ENCODE results near the gene ANO4. TPM values are rescaled to one million over a fixed set of nuclear protein-coding genes. Genes with fewer than 3 reads are reported as not detected.
"Not testable (repeated sequence)": the region's sequence is repeated elsewhere in the genome, so short reads cannot be mapped to it uniquely, and the experiment has no call there.

The ANO4 gene
- total RNA-seq, 1 experiment from 2014 or later: 0.24 TPM

DNA sequence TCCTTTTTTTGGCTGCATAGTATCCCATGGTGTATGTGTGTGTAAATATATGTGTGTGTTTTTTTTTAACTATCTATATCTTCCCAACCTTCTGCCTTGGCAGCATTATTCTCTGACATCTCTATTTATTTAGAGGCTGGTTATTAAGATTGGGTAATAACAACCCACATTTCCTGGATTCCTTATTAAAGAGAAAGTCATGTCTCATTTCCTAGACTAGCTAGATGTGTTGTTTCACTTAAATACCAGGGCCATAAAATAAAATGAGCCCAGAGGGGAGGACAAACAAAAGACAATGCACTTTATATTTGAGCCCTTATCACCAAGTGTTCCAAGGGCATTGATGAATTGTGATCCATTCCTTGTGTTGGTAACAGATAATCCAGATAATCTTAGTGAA lies 246.4 kb downstream of the ANO4 start:
- Histone ChIP-seq H3K36me3 (no peaks in the 10 kb centered on the region), H3K27ac (no peak overlapping the region), H3K4me3 (no peak overlapping the region), H3K27me3 (replicated peaks) (no peaks in the 10 kb centered on the region), H3K4me1 (replicated peaks) (0 out of 2 replicates have a peak, but pooled peaks cover 7% of the 10 kb centered on the region), H3K9me3 (replicated peaks) (no peaks in the 10 kb centered on the region)
- no peak for DNase-seq (ENCODE audit: low read depth in 1 of 2, low spot score in 2 of 2)

DNA sequence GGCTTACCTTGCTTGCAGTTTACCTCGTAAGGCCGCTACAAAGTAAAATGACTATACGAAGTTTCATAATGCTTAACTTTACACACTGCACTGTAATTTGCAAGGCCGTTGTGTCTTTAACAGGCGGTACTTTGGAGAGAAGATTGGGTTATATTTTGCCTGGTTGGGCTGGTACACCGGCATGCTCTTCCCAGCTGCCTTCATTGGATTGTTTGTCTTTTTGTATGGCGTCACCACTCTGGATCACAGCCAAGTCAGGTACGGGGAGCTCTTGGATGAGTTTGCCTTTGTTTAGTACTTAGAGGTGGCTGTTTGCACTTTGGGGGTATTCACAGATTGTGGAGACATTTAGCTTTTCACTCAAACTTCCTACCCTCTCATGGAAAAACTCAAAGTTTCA lies 247.6 kb downstream of the ANO4 start:
- H3K27ac ChIP-seq: no peak overlapping the region
- H3K9me3 ChIP-seq (replicated peaks): no peaks in the 10 kb centered on the region
- no peak for DNase-seq (ENCODE audit: low read depth in 1 of 2, low spot score in 2 of 2)
- no peaks in the 10 kb centered on the region for H3K36me3 ChIP-seq
- H3K27me3 ChIP-seq (replicated peaks): no peaks in the 10 kb centered on the region
- no peak overlapping the region for H3K4me3 ChIP-seq
- H3K4me1 ChIP-seq (replicated peaks): 0 out of 2 replicates have a peak, but pooled peaks cover 7% of the 10 kb centered on the region

DNA sequence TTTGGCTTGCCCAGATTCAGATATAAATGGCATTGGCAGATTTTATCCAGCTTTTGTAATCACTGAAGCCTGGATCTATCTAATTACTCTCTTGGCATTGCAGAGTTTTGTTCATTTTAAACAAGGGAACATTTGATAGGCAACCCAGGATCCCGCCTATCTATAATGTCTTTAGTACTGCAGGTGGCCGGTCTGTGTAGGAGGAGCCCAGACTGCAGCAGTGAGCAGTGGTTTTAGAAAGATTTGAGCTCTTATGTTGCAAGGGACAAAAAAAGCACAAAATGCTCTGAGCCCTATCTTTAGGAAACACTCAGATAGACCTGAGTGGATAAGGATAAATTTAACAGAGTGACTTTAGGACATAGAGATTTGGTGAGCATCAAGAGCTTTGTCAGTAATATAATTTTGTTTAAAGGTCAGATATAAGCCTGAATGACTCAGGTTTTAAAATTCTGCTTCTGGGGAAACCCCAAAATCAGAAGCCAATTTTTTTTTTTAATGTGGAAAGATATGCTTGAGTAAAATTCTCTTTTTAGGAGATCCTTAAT lies 250.0 kb downstream of the ANO4 start:
- no peaks in the 10 kb centered on the region for H3K9me3 ChIP-seq (replicated peaks)
- no peaks in the 10 kb centered on the region for H3K27me3 ChIP-seq (replicated peaks)
- no peak overlapping the region for H3K27ac ChIP-seq
- no peak overlapping the region for H3K4me3 ChIP-seq
- no peaks in the 10 kb centered on the region for H3K36me3 ChIP-seq
- DNase-seq (ENCODE audit: low read depth in 1 of 2, low spot score in 2 of 2): no peak
- 0 out of 2 replicates have a peak, but pooled peaks cover 7% of the 10 kb centered on the region for H3K4me1 ChIP-seq (replicated peaks)

DNA sequence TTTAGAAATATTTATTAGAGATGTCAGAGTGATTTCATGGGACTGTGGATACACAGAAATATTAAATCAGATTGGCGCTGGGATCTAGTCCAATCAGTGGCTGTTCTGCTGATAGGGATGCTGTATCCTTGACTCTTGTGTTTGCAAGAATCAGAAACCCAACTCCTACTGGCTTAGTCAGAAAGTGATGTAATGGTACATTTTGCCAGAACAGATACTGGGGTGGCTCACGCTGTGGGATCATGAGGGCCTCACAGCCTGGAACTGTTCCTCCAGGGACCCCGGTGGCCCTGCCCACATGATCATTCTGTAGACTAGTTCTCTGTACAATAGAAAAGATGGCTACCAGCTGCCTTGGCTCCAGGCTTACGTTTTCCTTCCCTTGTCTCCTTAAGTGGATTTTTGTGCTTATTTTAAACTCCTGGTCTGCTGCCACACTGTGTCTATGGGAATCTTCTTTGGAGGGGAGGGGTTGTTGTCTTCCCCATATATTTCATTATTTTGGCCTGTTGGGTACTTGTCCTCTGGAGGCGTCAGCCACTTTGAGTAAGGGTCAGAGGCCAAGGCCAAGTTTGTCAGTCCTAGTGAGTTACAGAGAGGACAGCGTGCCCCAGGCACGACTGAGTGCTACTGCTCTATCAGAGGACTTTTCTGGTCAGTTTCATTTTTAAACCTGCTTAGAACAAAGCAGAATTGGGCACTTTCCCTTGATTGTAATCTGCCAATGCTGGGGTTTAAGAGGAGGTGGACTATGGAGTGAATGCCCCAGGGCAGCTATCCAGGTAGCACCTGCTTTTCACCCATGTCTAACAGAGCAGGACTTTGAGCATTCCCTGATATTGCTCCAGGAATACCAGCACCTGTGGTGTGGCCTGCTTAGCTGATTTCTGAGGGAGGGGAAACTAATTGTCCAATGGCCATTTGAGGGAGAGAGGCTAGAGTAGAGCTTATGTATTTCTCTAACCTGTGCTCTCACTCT lies 251.2 kb downstream of the ANO4 start:
- 0 out of 2 replicates have a peak, but pooled peaks cover 7% of the 10 kb centered on the region for H3K4me1 ChIP-seq (replicated peaks)
- no peaks in the 10 kb centered on the region for H3K9me3 ChIP-seq (replicated peaks)
- H3K4me3 ChIP-seq: no peak overlapping the region
- no peak for DNase-seq (ENCODE audit: low read depth in 1 of 2, low spot score in 2 of 2)
- no peak overlapping the region for H3K27ac ChIP-seq
- H3K36me3 ChIP-seq: no peaks in the 10 kb centered on the region
- no peaks in the 10 kb centered on the region for H3K27me3 ChIP-seq (replicated peaks)

DNA sequence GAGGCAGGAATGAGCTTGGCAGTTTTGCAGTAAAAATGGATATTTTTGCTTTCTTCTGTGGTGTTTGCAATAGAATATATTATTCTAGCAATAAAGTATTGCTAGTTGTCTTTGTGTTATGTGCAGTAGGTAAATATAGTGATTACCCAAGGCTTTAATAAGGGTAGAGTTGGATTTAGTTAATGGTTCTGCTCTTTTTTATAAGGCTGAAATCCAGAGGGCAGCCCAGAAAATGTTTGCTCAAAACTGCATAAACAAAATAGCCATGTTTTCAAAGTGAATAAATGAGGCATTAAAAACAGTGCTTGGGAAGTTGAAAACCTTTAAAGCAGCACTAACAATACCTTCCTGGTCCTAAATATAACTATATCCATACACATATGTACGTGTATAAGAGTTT lies 253.1 kb downstream of the ANO4 start:
- H3K9me3 ChIP-seq (replicated peaks): no peaks in the 10 kb centered on the region
- H3K27ac ChIP-seq: no peak overlapping the region
- H3K27me3 ChIP-seq (replicated peaks): no peaks in the 10 kb centered on the region
- peaks cover 21% of the 10 kb centered on the region for H3K4me1 ChIP-seq (replicated peaks)
- H3K36me3 ChIP-seq: no peaks in the 10 kb centered on the region
- H3K4me3 ChIP-seq: no peak overlapping the region
- DNase-seq (ENCODE audit: low read depth in 1 of 2, low spot score in 2 of 2): no peak

DNA sequence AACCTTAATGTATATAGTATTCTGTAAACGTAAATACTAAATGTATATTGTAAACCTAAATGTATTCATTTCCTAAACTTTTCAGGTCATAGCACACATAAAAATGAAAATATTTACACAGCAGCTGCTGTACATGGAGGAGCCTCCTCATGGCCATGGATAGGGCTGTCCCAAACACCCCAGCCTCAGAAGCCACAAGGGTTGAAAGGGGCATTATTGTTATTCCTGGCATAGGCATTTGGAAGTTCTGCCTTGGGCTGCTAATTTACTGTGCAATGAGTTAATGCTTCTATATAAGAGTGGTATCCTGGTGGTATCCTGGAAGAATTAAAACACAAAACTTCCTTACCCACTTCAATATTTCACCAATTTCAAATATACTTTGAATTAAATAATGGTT lies 256.1 kb downstream of the ANO4 start:
- H3K27ac ChIP-seq: no peak overlapping the region
- H3K36me3 ChIP-seq: no peaks in the 10 kb centered on the region
- H3K9me3 ChIP-seq (replicated peaks): no peaks in the 10 kb centered on the region
- H3K27me3 ChIP-seq (replicated peaks): no peaks in the 10 kb centered on the region
- H3K4me3 ChIP-seq: no peak overlapping the region
- no peak for DNase-seq (ENCODE audit: low read depth in 1 of 2, low spot score in 2 of 2)
- H3K4me1 ChIP-seq (replicated peaks): peaks cover 15% of the 10 kb centered on the region

DNA sequence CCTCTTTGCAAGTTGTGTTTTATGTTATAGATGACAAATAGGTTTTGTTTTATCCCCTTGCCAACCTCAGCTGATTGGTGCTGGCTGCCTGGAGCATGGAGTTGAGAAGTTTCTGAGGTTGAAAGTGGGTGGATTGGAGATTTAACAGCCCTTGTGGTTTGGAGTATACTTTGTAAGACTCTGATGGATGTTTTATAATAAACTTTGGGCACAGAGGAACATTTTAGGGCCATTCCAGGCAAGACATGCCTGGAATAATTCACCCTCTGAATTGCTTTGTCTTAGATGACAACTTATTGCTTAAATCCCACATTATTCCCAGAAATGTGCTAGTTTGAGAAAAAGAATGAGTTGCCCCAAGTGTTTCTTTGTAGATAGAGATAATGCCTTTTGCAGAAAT lies 256.6 kb downstream of the ANO4 start:
- H3K4me3 ChIP-seq: no peak overlapping the region
- H3K4me1 ChIP-seq (replicated peaks): peaks cover 15% of the 10 kb centered on the region
- no peaks in the 10 kb centered on the region for H3K36me3 ChIP-seq
- H3K27ac ChIP-seq: no peak overlapping the region
- H3K27me3 ChIP-seq (replicated peaks): no peaks in the 10 kb centered on the region
- no peaks in the 10 kb centered on the region for H3K9me3 ChIP-seq (replicated peaks)
- no peak for DNase-seq (ENCODE audit: low read depth in 1 of 2, low spot score in 2 of 2)

DNA sequence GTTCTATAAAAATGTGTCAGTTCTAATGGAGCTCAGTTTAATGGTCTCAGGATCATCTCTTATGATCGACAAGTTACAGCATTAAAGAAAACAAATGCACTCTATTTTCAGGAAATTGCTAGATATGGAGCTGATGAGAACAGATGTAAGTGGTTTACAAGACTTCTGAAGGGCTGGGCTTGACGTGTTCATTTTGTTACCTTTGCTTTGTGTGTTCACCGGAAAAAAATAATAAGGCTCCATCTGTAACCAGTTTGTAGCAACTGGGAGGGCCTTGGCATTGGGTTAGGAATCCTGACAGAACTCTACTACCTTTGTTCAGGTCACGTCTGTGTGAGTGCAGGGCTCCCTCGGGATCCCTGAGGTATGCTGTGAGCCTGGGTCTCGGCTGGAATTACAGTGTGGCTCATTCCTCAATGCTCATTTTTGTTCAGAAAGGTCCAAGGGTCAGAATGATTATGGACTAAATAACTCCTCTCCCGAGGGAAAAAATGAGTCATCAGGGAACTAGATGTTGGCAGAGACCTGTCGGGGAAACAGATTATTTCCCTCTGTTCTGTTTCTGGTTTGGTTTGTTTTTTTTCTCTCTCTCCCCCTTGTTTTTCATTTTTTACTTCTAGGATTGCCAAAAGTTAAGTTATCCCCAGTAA lies 257.4 kb downstream of the ANO4 start:
- Histone ChIP-seq H3K27me3 (replicated peaks) (no peaks in the 10 kb centered on the region), H3K36me3 (no peaks in the 10 kb centered on the region), H3K27ac (peak overlapping the region; percentile 18), H3K4me3 (no peak overlapping the region), H3K9me3 (replicated peaks) (no peaks in the 10 kb centered on the region), H3K4me1 (replicated peaks) (peaks cover 15% of the 10 kb centered on the region)
- peak in 1 of 2 experiments; percentile 50 for DNase-seq (ENCODE audit: low read depth in 1 of 2, low spot score in 2 of 2)

DNA sequence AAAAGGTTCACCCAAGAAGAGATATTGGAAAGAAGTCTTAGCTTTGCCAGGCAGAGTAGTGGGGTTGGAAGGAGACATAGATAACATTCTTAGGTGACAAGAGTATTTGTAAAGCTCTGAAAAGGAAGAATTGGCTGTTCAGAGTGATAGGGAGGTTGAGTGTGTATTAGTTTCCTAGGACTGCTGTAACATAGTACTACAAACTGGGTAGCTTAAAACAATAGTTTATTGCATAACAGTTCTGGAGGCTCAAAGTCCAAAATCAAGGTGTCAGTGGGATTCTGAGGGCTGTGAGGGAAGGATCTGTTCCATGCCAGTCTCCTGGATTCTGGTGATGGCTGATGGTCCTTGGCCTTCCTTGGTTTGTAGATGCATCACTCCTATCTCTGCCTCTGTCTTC lies 258.6 kb downstream of the ANO4 start:
- Histone ChIP-seq H3K9me3 (replicated peaks) (no peaks in the 10 kb centered on the region), H3K27ac (no peak overlapping the region), H3K27me3 (replicated peaks) (no peaks in the 10 kb centered on the region), H3K4me1 (replicated peaks) (peaks cover 15% of the 10 kb centered on the region), H3K4me3 (no peak overlapping the region), H3K36me3 (no peaks in the 10 kb centered on the region)
- no peak for DNase-seq (ENCODE audit: low read depth in 1 of 2, low spot score in 2 of 2)

DNA sequence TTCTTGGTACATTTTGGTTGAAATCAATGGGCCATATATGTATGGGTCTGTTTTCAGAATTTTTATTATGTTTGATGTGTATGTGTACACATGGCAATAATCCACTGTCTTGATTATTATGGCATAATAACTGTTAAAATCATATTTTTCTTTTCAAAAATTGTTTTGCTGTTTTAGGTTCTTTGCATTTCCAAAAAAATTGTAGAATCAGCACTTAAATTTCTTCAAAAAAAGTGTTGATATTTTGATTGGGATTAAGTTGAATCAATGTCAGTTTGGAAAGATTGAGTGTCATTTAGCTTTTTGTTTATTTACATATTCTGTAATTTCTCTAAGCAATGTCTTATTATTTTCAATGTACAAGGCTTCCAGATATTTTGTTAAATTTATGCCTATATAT lies 261.4 kb downstream of the ANO4 start:
- no peaks in the 10 kb centered on the region for H3K27me3 ChIP-seq (replicated peaks)
- no peaks in the 10 kb centered on the region for H3K9me3 ChIP-seq (replicated peaks)
- H3K27ac ChIP-seq: no peak overlapping the region
- H3K4me3 ChIP-seq: no peak overlapping the region
- H3K4me1 ChIP-seq (replicated peaks): peaks cover 15% of the 10 kb centered on the region
- H3K36me3 ChIP-seq: no peaks in the 10 kb centered on the region
- DNase-seq (ENCODE audit: low read depth in 1 of 2, low spot score in 2 of 2): no peak

DNA sequence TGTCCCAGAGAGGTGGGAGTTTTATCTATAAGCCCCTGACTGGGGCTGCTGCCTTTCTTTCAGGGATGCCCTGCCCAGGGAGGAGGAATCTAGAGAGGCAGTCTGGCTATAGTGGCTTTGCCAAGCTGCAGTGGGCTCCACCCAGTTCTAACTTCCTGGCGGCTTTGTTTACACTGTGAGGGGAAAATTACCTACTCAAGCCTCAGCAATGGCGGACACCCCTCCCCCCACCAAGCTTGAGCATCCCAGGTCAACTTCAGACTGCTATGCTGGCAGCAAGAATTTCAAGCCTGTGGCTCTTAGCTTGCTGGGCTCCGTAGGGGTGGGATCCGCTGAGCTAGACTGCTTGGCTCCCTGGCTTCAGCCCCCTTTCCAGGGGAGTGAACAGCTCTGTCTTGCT lies 267.9 kb downstream of the ANO4 start:
- H3K9me3 ChIP-seq (replicated peaks); H3K27ac ChIP-seq; DNase-seq (ENCODE audit: low read depth in 1 of 2, low spot score in 2 of 2); H3K36me3 ChIP-seq; H3K27me3 ChIP-seq (replicated peaks); H3K4me3 ChIP-seq; H3K4me1 ChIP-seq (replicated peaks): not testable (repeated sequence)

DNA sequence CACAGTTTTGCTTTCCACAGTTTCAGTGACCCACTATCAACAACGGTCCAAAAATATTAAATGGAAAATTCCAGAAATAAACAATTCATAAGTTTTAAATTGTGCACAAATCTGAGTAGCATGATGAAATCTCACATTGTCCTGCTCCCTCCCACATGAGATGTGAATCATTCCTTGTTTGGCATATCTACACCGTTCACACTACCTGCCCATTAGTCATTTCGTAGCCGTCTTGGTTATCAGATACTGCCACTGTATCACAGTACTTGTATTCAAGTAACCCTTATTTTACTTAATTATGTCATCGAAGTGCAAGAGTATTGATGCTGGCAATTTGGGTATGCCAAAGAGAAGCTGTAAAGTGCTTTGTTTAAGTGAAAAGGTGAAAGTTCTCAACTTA lies 270.1 kb downstream of the ANO4 start:
- no peak overlapping the region for H3K27ac ChIP-seq
- no peak overlapping the region for H3K4me3 ChIP-seq
- H3K36me3 ChIP-seq: no peaks in the 10 kb centered on the region
- no peaks in the 10 kb centered on the region for H3K4me1 ChIP-seq (replicated peaks)
- H3K9me3 ChIP-seq (replicated peaks): no peaks in the 10 kb centered on the region
- DNase-seq (ENCODE audit: low read depth in 1 of 2, low spot score in 2 of 2): no peak
- H3K27me3 ChIP-seq (replicated peaks): no peaks in the 10 kb centered on the region

DNA sequence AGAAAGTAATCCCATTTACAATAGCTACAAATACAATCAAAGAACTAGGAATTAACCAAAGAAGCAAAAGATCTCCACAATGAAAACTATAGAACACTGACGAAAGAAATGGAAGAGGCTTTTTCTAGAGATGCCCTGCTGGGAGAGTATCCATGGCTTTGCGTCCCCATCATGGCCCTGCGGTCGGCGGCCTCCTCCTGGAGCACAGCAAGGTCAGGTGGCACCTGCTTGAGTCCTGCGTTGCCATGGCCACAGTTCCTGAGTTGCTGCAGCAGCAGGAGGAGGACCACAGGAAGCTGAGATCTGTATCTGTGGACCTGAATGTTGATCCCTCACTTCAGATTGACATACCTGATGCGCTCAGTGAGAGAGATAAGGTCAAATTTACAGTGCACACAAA lies 271.9 kb downstream of the ANO4 start:
- no peaks in the 10 kb centered on the region for H3K27me3 ChIP-seq (replicated peaks)
- H3K36me3 ChIP-seq: no peaks in the 10 kb centered on the region
- H3K27ac ChIP-seq: no peak overlapping the region
- H3K4me3 ChIP-seq: no peak overlapping the region
- no peaks in the 10 kb centered on the region for H3K9me3 ChIP-seq (replicated peaks)
- DNase-seq (ENCODE audit: low read depth in 1 of 2, low spot score in 2 of 2): no peak
- H3K4me1 ChIP-seq (replicated peaks): no peaks in the 10 kb centered on the region

DNA sequence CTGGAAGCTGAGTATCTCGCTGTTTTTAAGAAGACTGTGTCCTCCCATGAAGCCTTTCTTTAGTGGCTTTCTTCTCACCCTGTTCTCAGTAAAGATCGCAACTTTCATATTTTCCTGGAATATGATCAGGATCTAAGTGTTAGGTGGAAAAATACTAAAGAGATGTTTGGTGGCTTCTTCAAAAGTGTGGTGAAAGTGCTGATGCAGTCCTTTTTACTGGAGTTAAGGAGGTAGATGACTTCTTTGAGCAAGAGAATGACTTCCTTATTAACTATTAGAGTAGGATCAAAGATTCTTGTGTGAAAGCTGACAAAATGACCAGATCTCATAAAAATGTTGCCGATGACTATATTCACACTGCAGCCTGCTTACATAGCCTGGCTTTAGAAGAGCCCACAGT lies 273.8 kb downstream of the ANO4 start:
- no peaks in the 10 kb centered on the region for H3K4me1 ChIP-seq (replicated peaks)
- no peaks in the 10 kb centered on the region for H3K9me3 ChIP-seq (replicated peaks)
- no peaks in the 10 kb centered on the region for H3K27me3 ChIP-seq (replicated peaks)
- no peak overlapping the region for H3K27ac ChIP-seq
- no peaks in the 10 kb centered on the region for H3K36me3 ChIP-seq
- no peak overlapping the region for H3K4me3 ChIP-seq
- no peak for DNase-seq (ENCODE audit: low read depth in 1 of 2, low spot score in 2 of 2)
